GM12878 (cell line): ENCODE results near the gene RCCD1. TPM values are rescaled to one million over a fixed set of nuclear protein-coding genes. Genes with fewer than 3 reads are reported as not detected.

Source experiments
- ATAC-seq: fragments of 200-7000 bp; cut with Tn5 transposase; 3 replicates; pipeline ENCODE4 v1.9.1; 2020; ENCODE audit warnings: mild to moderate bottlenecking, moderate library complexity
- BruUV-seq: library from RNA; stranded (reverse); fragments of 400-500 nt; replicated peaks from 2 replicates; lab custom pipeline; 2021; lab: Mats Ljungman, UMichigan
- CTCF ChIA-PET: fragments of 300-600 bp; sonication (Branson Sonifier 250); formaldehyde crosslinking; extraction: SDS; loops from one replicate; lab custom pipeline; 2021; ENCODE audit warnings: inconsistent platforms; lab: Yijun Ruan, JAX
- POLR2A ChIA-PET: fragments of 350-600 bp; formaldehyde crosslinking; extraction: SDS; loops from one replicate; lab custom pipeline; 2021; ENCODE audit warnings: inconsistent platforms; lab: Charles Lee
- RAD21 ChIA-PET: fragments of 300-600 bp; sonication (Branson Sonifier 250); formaldehyde crosslinking; loops from one replicate; lab custom pipeline; 2023; ENCODE audit warnings: antibody characterized with exemption; ENCODE audit not compliant: unreplicated experiment; lab: Charles Lee
- SMC1A ChIA-PET: fragments of 300-600 bp; sonication (Branson Sonifier 250); formaldehyde crosslinking; loops from one replicate; lab custom pipeline; 2023; ENCODE audit not compliant: unreplicated experiment, uncharacterized antibody; lab: Charles Lee
- DNase-seq: peaks from one replicate; pipeline ENCODE4 v3.0.0-alpha.2; 2011; ENCODE audit warnings: low read depth, low spot score
- FAIRE-seq: peaks from 3 replicates; lab custom pipeline; 2011; peaks lifted over from hg19 to GRCh38; lab: Jason Lieb, UNC
- H2AFZ ChIP-seq: 2 replicates; pipeline ENCODE4 v1.6.0; 2011; ENCODE audit warnings: low read depth, low read length, control low read depth; ENCODE audit not compliant: control insufficient read depth
- H3K27ac ChIP-seq: 2 replicates; pipeline ENCODE4 v1.5.1; 2011; ENCODE audit warnings: control low read depth; ENCODE audit not compliant: control insufficient read depth, insufficient read depth
- H3K27me3 ChIP-seq, 2 experiments: replicated peaks in 1 of 2; 2 replicates each; pipeline versions ENCODE4 v1.6.0 to v1.6.1; 2011; ENCODE audit warnings: low read length in 1 of 2; ENCODE audit not compliant: control insufficient read depth in 2 of 2, insufficient read depth in 2 of 2
- H3K36me3 ChIP-seq, 2 experiments: 2 replicates each; pipeline ENCODE4 v1.5.1; 2011; ENCODE audit warnings: low read length in 1 of 2; ENCODE audit not compliant: control insufficient read depth in 2 of 2, insufficient read depth in 2 of 2
- H3K4me1 ChIP-seq: 2 replicates; pipeline ENCODE4 v1.6.1; 2011; ENCODE audit warnings: mild to moderate bottlenecking, low read length, moderate library complexity, mixed read lengths; ENCODE audit not compliant: control insufficient read depth, insufficient read depth
- H3K4me2 ChIP-seq: 2 replicates; pipeline ENCODE4 v1.6.0; 2011; ENCODE audit warnings: control low read depth; ENCODE audit not compliant: control insufficient read depth, insufficient read depth
- H3K4me3 ChIP-seq: fragments of 200-600 bp; sonication (generic); 2 replicates; pipeline ENCODE4 v1.5.1; 2016
- H3K79me2 ChIP-seq: 2 replicates; pipeline ENCODE4 v1.6.0; 2011; ENCODE audit warnings: low read length; ENCODE audit not compliant: control insufficient read depth, insufficient read depth
- H3K9ac ChIP-seq: 2 replicates; pipeline ENCODE4 v1.8.0; 2011; ENCODE audit warnings: low read length, control low read depth, mixed read lengths; ENCODE audit not compliant: control insufficient read depth, insufficient read depth
- H3K9me3 ChIP-seq: replicated peaks from 3 replicates; pipeline ENCODE4 v1.5.1; 2011; ENCODE audit warnings: mild to moderate bottlenecking, low read length; ENCODE audit not compliant: control insufficient read depth, insufficient read depth
- H4K20me1 ChIP-seq: 2 replicates; pipeline ENCODE4 v1.6.0; 2011; ENCODE audit not compliant: control insufficient read depth, insufficient read depth
- ATF3 ChIP-seq: IDR thresholded peaks from 2 replicates; pipeline ENCODE4 v1.6.1; 2011; ENCODE audit warnings: low read depth, mild to moderate bottlenecking, low read length, moderate library complexity, borderline replicate concordance; ENCODE audit errors: extremely low read depth
- CBX5 ChIP-seq: sonication (generic); IDR thresholded peaks from 2 replicates; pipeline ENCODE4 v1.6.1; 2016; ENCODE audit warnings: low read depth, moderate library complexity, mild to moderate bottlenecking, inconsistent platforms
- FOS ChIP-seq: IDR thresholded peaks from 3 replicates; pipeline ENCODE4 v1.6.1; 2011; ENCODE audit warnings: borderline replicate concordance; ENCODE audit not compliant: insufficient read length; ENCODE audit errors: extremely low read depth
- FOXM1 ChIP-seq: IDR thresholded peaks from 2 replicates; pipeline ENCODE4 v1.6.1; 2012; ENCODE audit warnings: low read depth, mild to moderate bottlenecking, inconsistent platforms, low read length, moderate library complexity
- MEF2B ChIP-seq: fragments of 450-650 bp; IDR thresholded peaks from 2 replicates; pipeline ENCODE4 v1.6.1; 2018; ENCODE audit warnings: mild to moderate bottlenecking, moderate library complexity; ENCODE audit not compliant: partially characterized antibody, poor library complexity, severe bottlenecking
- MTA2 ChIP-seq: fragments of 450-650 bp; IDR thresholded peaks from 2 replicates; pipeline ENCODE4 v1.6.1; 2016; ENCODE audit warnings: low read depth, mild to moderate bottlenecking, moderate library complexity
- NBN ChIP-seq: fragments of 450-650 bp; IDR thresholded peaks from 2 replicates; pipeline ENCODE4 v1.6.1; 2016
- NFXL1 ChIP-seq: fragments of 450-650 bp; IDR thresholded peaks from 2 replicates; pipeline ENCODE4 v1.6.1; 2017; ENCODE audit warnings: antibody characterized with exemption, mild to moderate bottlenecking, borderline replicate concordance
- NR2C2 ChIP-seq: IDR thresholded peaks from 2 replicates; pipeline ENCODE4 v1.6.1; 2011; ENCODE audit warnings: borderline replicate concordance, low read depth; ENCODE audit not compliant: control insufficient read depth, insufficient read length
- NR2F1 ChIP-seq: fragments of 450-650 bp; conservative IDR thresholded peaks from 2 replicates; pipeline ENCODE4 v1.6.1; 2017; ENCODE audit warnings: mild to moderate bottlenecking
- STAT1 ChIP-seq: fragments of 450-650 bp; conservative IDR thresholded peaks from 2 replicates; pipeline ENCODE4 v1.6.1; 2014; ENCODE audit warnings: antibody characterized with exemption, mild to moderate bottlenecking
- SUZ12 ChIP-seq: fragments of 200-600 bp; sonication (generic); IDR thresholded peaks from one replicate; pipeline ENCODE4 v1.6.1; 2018; ENCODE audit warnings: antibody characterized with exemption, mild to moderate bottlenecking; ENCODE audit not compliant: unreplicated experiment
- WRNIP1 ChIP-seq: IDR thresholded peaks from 2 replicates; pipeline ENCODE4 v1.6.1; 2011; ENCODE audit warnings: low read depth, low read length, improper control_type of control experiment, borderline replicate concordance
- YBX1 ChIP-seq: fragments of 450-650 bp; IDR thresholded peaks from 2 replicates; pipeline ENCODE4 v1.6.1; 2016; ENCODE audit warnings: antibody characterized with exemption
- ZNF622 ChIP-seq: fragments of 450-650 bp; IDR thresholded peaks from 2 replicates; pipeline ENCODE4 v1.6.1; 2017; ENCODE audit warnings: mild to moderate bottlenecking, inconsistent platforms
- WGBS: methylation state at CpG from one replicate; pipeline ENCODE4 v1.1.6; 2016; ENCODE audit warnings: low lambda C conversion rate; ENCODE audit not compliant: insufficient replicate concordance, insufficient coverage; ENCODE audit errors: missing lambda C conversion rate; 5-methylcytosine and 5-hydroxymethylcytosine counted together
- in situ Hi-C: fragments of 300-500 bp; cut with MboI; formaldehyde crosslinking; loops from 9 replicates; pipeline ENCODE4 v1.14.3; 2018; ENCODE audit warnings: mixed read lengths
- intact Hi-C: fragments of 100-400 bp; cut with micrococcal nuclease; formaldehyde crosslinking; loops from one replicate; pipeline ENCODE4 v1.14.2; 2022; ENCODE audit not compliant: unreplicated experiment
- polyA plus RNA-seq, 11 experiments: library from polyadenylated mRNA; depleted of rRNA in 4 of 11; unstranded in 6 of 11; stranded (reverse) in 5 of 11; fragments of >200 nt; fragmentation: Nextera tagmentation in 4 of 11; fragmentation: Illumina TruSeq in 1 of 11; extraction: Ambion mirVana in 4 of 11; extraction: Trizol in 1 of 11; gene quantifications; 1 replicate in 1 of 11; 2 replicates in 10 of 11; pipeline versions ENCODE4 v1.2.1 to v1.2.3, GENCODE V29; 2011 to 2016; ENCODE audit warnings: inconsistent platforms in 2 of 11, missing spikeins in 2 of 11, low read depth in 1 of 11
- total RNA-seq, 4 experiments: library from RNA; depleted of rRNA in 3 of 4; stranded (reverse); fragments of >200 nt in 3 of 4; fragmentation: Illumina TruSeq in 1 of 4; extraction: Trizol in 1 of 4; gene quantifications; 2 replicates each; pipeline versions ENCODE4 v1.2.1 to v1.2.3, GENCODE V29; 2013 to 2021
- TF ChIP-seq, protein P1 (sequence below): IDR thresholded peaks from 2 replicates; pipeline ENCODE4 v1.6.1; 2012; ENCODE audit warnings: low read depth, low read length, improper control_type of control experiment
- TF ChIP-seq, protein P2 (sequence below): fragments of 150-350 bp; IDR thresholded peaks from 2 replicates; pipeline ENCODE4 v1.6.1; 2014; ENCODE audit warnings: mild to moderate bottlenecking, low read depth, low read length
- TF ChIP-seq, protein P3 (sequence below): IDR thresholded peaks from 2 replicates; pipeline ENCODE4 v1.6.1; 2011; ENCODE audit warnings: borderline replicate concordance, low read depth, mild to moderate bottlenecking, moderate library complexity, mixed read lengths, low read length; ENCODE audit not compliant: insufficient read depth; ENCODE audit errors: extremely low read length

Gene RCCD1
- total and polyA plus RNA-seq, 10 of the 15 experiments (the other 5 are each of a cell fraction or from before 2014, with no cell fraction given) = 5.2 to 30.4 (median 20.9) TPM

DNA sequence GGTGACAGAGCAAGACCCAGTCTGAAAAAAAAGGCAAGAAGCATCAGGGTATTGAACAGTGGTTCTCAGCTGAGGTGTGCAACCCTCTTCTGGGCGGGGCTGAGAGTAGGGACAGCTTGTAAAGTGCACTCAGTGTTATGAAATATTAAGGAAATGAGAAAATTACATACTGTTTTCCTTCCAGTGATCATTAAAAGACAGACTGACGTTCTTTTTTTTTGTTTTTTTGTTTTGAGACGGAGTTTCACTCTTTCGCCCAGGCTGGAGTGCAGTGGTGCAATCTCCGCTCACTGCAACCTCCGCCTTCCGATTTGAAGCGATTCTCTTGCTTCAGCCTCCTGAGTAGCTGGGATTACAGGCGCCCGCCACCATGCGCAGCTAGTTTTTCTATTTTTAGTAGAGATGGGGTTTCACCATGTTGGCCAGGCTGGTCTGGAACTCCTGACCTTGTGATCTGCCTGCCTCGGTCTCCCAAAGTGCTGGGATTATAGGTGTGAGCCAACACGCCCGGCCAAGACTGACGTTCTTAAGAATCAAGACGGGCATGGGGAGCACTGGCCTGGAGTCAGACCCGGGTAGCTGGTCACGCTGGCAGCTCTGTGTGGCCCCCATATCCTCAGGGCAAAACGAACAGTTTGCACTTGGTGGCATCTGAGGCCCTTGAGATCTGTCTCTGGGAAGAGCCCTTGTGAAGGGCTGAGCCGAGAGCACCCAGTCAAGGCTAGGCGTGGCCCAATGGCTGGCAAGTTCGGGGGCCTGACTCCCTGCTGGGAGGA is 40.2 kb upstream of the RCCD1 start:
- ATAC-seq (no peak), DNase-seq (no peak)
- Histone ChIP-seq H3K79me2 (no peaks in the 10 kb centered on the region), H3K4me3 (no peak overlapping the region), H3K9me3 (no peaks in the 10 kb centered on the region), H3K4me1 (no peaks in the 10 kb centered on the region)
- RAD21 ChIA-PET = no interaction called here
- TF ChIP-seq, protein P1, sequence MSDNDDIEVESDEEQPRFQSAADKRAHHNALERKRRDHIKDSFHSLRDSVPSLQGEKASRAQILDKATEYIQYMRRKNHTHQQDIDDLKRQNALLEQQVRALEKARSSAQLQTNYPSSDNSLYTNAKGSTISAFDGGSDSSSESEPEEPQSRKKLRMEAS = no peak
- no peak for TF ChIP-seq MEF2B
- TF ChIP-seq ZNF622 = no peak
- TF ChIP-seq, protein P2, sequence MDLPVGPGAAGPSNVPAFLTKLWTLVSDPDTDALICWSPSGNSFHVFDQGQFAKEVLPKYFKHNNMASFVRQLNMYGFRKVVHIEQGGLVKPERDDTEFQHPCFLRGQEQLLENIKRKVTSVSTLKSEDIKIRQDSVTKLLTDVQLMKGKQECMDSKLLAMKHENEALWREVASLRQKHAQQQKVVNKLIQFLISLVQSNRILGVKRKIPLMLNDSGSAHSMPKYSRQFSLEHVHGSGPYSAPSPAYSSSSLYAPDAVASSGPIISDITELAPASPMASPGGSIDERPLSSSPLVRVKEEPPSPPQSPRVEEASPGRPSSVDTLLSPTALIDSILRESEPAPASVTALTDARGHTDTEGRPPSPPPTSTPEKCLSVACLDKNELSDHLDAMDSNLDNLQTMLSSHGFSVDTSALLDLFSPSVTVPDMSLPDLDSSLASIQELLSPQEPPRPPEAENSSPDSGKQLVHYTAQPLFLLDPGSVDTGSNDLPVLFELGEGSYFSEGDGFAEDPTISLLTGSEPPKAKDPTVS = no peak
- TF ChIP-seq STAT1 = no peak
- TF ChIP-seq NFXL1 = no peak
- TF ChIP-seq YBX1 = no peak
- TF ChIP-seq ATF3 = no peak
- TF ChIP-seq WRNIP1 = no peak
- TF ChIP-seq MTA2 = no peak
- TF ChIP-seq FOXM1 = no peak
- no peak for TF ChIP-seq NBN
- TF ChIP-seq NR2C2 = no peak
- no peak for TF ChIP-seq CBX5
- TF ChIP-seq, protein P3, sequence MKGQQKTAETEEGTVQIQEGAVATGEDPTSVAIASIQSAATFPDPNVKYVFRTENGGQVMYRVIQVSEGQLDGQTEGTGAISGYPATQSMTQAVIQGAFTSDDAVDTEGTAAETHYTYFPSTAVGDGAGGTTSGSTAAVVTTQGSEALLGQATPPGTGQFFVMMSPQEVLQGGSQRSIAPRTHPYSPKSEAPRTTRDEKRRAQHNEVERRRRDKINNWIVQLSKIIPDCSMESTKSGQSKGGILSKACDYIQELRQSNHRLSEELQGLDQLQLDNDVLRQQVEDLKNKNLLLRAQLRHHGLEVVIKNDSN = no peak
- no peak for TF ChIP-seq NR2F1
- no peak for TF ChIP-seq SUZ12
- no peak for TF ChIP-seq FOS
- TF ChIP-seq, all 136 proteins: peak for 0
- ChIA-PET CTCF (interaction anchor here (0.7 to 1.9 kb wide), 2 partner anchors 11 to 18 kb away, joined by 4 to 6 read pairs; partner anchors contain the start of gene MAN2A2), SMC1A (interaction anchor here (1.8 kb wide), 1 partner anchor 11 kb away, joined by 4 read pairs; no protein-coding TSS in a partner anchor), POLR2A (interaction anchor here (0.8 kb wide), 1 partner anchor 85 kb away, joined by 3 read pairs; no protein-coding TSS in a partner anchor)
- intact Hi-C loops (no loop called here), in situ Hi-C loops (no loop called here)
- FAIRE-seq = no peak
- Histone ChIP-seq H3K36me3 (peaks cover 21 to 52% of the 10 kb centered on the region in 2 experiments), H2AFZ (no peak overlapping the region), H3K4me2 (no peak overlapping the region), H3K27me3 (no peaks in the 10 kb centered on the region), H3K27ac (no peak overlapping the region), H3K9ac (no peak overlapping the region), H4K20me1 (no peaks in the 10 kb centered on the region)
- WGBS = 91% methylated on average over 22 of the region's 22 CpGs
- no TSS peak for BruUV-seq
